ENCODE data around the gene NDUFS7.

NDUFS7 gene

DNA sequence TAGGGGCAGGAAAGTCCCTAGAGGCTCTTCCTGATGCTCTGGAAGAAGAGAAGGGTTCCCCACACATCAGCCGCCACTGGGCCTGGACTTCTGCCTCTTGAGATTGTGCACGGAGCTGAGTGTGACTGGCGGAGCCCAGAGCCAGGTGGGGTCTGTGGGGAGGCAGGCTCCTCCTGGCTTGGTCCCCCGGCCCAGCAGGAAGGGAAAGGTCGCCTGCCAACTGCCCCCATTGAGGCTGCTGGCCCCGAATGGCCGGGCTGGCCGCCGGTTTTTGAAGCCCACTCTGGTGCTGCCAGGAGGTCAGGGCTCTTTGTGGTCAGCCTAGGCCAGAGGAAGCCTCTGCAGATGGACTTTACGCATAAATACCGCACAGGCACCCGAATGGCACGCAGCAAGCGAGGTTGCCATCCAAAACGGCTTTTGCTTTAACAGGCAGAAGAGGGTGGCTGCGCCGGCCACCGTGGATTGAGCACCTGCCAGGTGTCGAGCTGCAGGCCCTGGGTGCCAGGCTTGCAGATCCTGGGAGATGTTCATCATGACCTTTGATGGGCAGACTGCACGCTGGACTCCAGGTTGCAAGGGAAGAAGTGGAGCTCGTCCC is 28.7 kb downstream of the NDUFS7 start:
- H3K4me2 ChIP-seq (ENCODE audit: low read length): no peak overlapping the region
- no peak overlapping the region for H3K14ac ChIP-seq (ENCODE audit: low read length)
- H2BK5ac ChIP-seq (ENCODE audit: low read depth, low read length, poor library complexity): no peak overlapping the region
- no peak overlapping the region for H4K12ac ChIP-seq (ENCODE audit: low read depth, low read length)
- H3K4me1 ChIP-seq (ENCODE audit: control insufficient read depth in 1 of 2, insufficient read depth in 2 of 2, low read length in 2 of 2): peaks cover 40 to 42% of the 10 kb centered on the region in 2 experiments
- H2AFZ ChIP-seq (ENCODE audit: insufficient read depth, low read length, poor library complexity): no peak overlapping the region
- H3K4me3 ChIP-seq (ENCODE audit: low read depth, low read length): peak overlapping the region; percentile 45
- no peak overlapping the region for H3K27ac ChIP-seq (ENCODE audit: low read depth, low read length)
- peak overlapping the region; percentile 96 for H3K4ac ChIP-seq (ENCODE audit: low read depth, low read length)
- no peak overlapping the region for H2BK120ac ChIP-seq (ENCODE audit: insufficient read depth, low read length, poor library complexity)
- H2BK12ac ChIP-seq (ENCODE audit: low read length): no peak overlapping the region
- peaks cover 4% of the 10 kb centered on the region for H3K9me3 ChIP-seq (ENCODE audit: insufficient read depth, low read depth, low read length)
- DNase-seq: no peak
- peaks cover 75% of the 10 kb centered on the region for H3K79me2 ChIP-seq (ENCODE audit: control insufficient read depth, insufficient read depth, low read length, poor library complexity)
- peaks cover 15% of the 10 kb centered on the region for H3K79me1 ChIP-seq (ENCODE audit: low read length)
- H4K8ac ChIP-seq (ENCODE audit: low read depth, low read length): no peak overlapping the region
- no peak overlapping the region for H2AK5ac ChIP-seq (ENCODE audit: low read length)
- H3K36me3 ChIP-seq (ENCODE audit: control insufficient read depth in 1 of 2, insufficient read depth in 2 of 2, low read length in 2 of 2): peaks cover 52 to 54% of the 10 kb centered on the region in 2 experiments
- H4K91ac ChIP-seq (ENCODE audit: low read depth, low read length): no peak overlapping the region
- H3K27me3 ChIP-seq (ENCODE audit: insufficient read depth, low read length): no peaks in the 10 kb centered on the region
- no peak overlapping the region for H3K9ac ChIP-seq (ENCODE audit: low read length)
- no peak overlapping the region for H3K18ac ChIP-seq (ENCODE audit: low read length)
- WGBS (ENCODE audit: extremely low coverage, insufficient coverage, insufficient read length): no CpG with 5 or more reads among the region's 21 CpGs
- H3K23ac ChIP-seq (ENCODE audit: low read length): no peak overlapping the region

DNA sequence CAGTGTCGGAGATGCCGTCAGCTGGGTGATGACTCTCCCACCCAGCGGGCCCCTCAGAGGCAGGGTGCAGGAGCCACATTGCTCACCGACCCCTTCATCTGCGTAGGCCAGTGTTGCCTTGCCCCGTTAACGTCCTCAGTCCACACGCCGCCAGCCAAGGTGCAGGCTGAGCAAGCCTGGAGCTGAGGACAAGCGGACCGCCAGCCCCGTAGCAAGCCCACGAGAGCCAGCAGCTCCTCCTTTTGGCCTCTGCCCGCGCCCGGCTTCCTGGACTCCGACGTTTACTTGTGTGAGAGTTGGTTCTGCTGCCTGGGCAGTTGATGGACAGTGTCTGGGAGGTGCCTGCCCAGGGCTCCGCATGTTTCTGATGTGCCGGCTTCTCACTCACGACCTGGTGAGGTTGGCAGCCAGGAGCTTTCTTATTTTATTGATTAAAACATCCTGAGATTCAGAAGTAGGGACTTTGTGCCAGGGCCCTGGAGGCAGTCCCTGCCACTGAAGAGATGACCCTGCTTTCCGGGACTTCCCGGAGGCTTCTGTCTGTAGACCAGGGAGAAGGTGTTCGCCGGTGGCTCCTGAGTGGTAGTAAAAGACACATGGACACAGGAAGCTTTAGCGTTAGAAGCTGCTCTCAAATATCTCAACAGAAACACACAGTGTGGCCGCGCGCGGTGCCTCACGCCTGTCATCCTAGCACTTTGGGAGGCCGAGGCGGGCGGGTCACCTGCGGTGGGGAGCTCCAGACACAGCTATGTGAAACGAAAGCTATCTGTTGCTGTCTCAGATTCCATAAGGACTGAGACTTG is 29.5 kb downstream of the NDUFS7 start:
- no peak overlapping the region for H4K12ac ChIP-seq (ENCODE audit: low read depth, low read length)
- H3K14ac ChIP-seq (ENCODE audit: low read length): no peak overlapping the region
- no peak overlapping the region for H2AK5ac ChIP-seq (ENCODE audit: low read length)
- H3K79me2 ChIP-seq (ENCODE audit: control insufficient read depth, insufficient read depth, low read length, poor library complexity): peaks cover 70% of the 10 kb centered on the region
- no peak overlapping the region for H3K27ac ChIP-seq (ENCODE audit: low read depth, low read length)
- DNase-seq: no peak
- no peak overlapping the region for H3K9ac ChIP-seq (ENCODE audit: low read length)
- H3K4me3 ChIP-seq (ENCODE audit: low read depth, low read length): no peak overlapping the region
- H3K27me3 ChIP-seq (ENCODE audit: insufficient read depth, low read length): no peaks in the 10 kb centered on the region
- H3K4ac ChIP-seq (ENCODE audit: low read depth, low read length): peak overlapping the region; percentile 96
- H2BK12ac ChIP-seq (ENCODE audit: low read length): no peak overlapping the region
- H4K91ac ChIP-seq (ENCODE audit: low read depth, low read length): no peak overlapping the region
- H3K4me2 ChIP-seq (ENCODE audit: low read length): no peak overlapping the region
- H2BK120ac ChIP-seq (ENCODE audit: insufficient read depth, low read length, poor library complexity): no peak overlapping the region
- no peak overlapping the region for H3K18ac ChIP-seq (ENCODE audit: low read length)
- peaks cover 59 to 61% of the 10 kb centered on the region in 2 experiments for H3K36me3 ChIP-seq (ENCODE audit: control insufficient read depth in 1 of 2, insufficient read depth in 2 of 2, low read length in 2 of 2)
- H3K4me1 ChIP-seq (ENCODE audit: control insufficient read depth in 1 of 2, insufficient read depth in 2 of 2, low read length in 2 of 2): peaks cover 40 to 42% of the 10 kb centered on the region in 2 experiments
- no peak overlapping the region for H2BK5ac ChIP-seq (ENCODE audit: low read depth, low read length, poor library complexity)
- H3K23ac ChIP-seq (ENCODE audit: low read length): no peak overlapping the region
- H4K8ac ChIP-seq (ENCODE audit: low read depth, low read length): no peak overlapping the region
- peaks cover 4% of the 10 kb centered on the region for H3K9me3 ChIP-seq (ENCODE audit: insufficient read depth, low read depth, low read length)
- WGBS (ENCODE audit: extremely low coverage, insufficient coverage, insufficient read length): no CpG with 5 or more reads among the region's 36 CpGs
- no peak overlapping the region for H2AFZ ChIP-seq (ENCODE audit: insufficient read depth, low read length, poor library complexity)
- peaks cover 8% of the 10 kb centered on the region for H3K79me1 ChIP-seq (ENCODE audit: low read length)

DNA sequence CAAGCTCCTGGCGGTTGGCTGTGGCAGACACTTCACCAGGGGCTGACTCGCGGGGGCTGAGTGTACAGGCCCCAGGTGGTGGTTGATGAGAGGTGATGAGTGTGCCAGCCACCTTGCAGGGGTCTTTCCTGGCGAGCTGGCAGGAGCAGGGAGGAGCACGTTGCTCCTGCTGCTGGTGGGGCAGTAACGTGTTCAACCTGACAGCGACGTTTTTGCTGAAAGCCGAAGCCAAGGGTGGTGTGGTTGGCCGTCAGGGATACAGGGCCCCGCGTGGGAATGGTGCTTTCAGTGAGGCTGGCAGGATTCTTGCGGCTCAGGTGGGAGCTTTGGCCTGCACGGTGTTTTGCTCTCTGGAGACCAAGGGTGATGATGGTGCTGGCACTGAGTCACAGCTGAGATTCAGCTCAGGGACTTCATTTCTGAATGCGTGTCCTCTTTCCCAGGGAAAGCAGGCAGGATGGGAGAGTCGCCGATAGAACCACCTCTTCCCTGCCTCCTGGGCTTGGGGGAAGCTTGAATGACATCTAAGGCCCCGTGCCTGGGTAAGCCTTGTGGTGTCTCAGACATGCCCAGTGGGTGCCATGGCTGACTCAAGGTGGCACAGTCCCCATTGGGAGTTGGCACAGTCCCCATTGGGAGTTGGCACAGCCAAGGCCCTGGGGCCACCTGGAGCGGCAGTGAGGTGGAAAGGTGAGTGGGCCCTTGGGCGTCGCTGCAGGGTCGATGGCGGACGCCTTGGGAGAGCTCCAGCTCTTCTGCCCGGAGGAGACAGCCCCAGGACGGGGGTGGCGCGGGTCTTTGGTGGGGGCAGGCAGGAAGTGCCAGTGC is 32.5 kb downstream of the NDUFS7 start:
- Histone ChIP-seq H4K8ac (ENCODE audit: low read depth, low read length) (no peak overlapping the region), H3K4ac (ENCODE audit: low read depth, low read length) (peak overlapping the region; percentile 94), H2BK12ac (ENCODE audit: low read length) (no peak overlapping the region), H4K91ac (ENCODE audit: low read depth, low read length) (no peak overlapping the region), H3K27me3 (ENCODE audit: insufficient read depth, low read length) (no peaks in the 10 kb centered on the region), H3K27ac (ENCODE audit: low read depth, low read length) (peak overlapping the region; percentile 47), H3K9ac (ENCODE audit: low read length) (no peak overlapping the region), H3K9me3 (ENCODE audit: insufficient read depth, low read depth, low read length) (peaks cover 2% of the 10 kb centered on the region), H2BK120ac (ENCODE audit: insufficient read depth, low read length, poor library complexity) (no peak overlapping the region), H3K4me2 (ENCODE audit: low read length) (peak overlapping the region; percentile 51), H2AFZ (ENCODE audit: insufficient read depth, low read length, poor library complexity) (no peak overlapping the region), H3K79me2 (ENCODE audit: control insufficient read depth, insufficient read depth, low read length, poor library complexity) (peaks cover 40% of the 10 kb centered on the region), H3K79me1 (ENCODE audit: low read length) (no peaks in the 10 kb centered on the region), H2AK5ac (ENCODE audit: low read length) (no peak overlapping the region), H4K12ac (ENCODE audit: low read depth, low read length) (no peak overlapping the region), H3K14ac (ENCODE audit: low read length) (no peak overlapping the region), H3K36me3 (ENCODE audit: control insufficient read depth in 1 of 2, insufficient read depth in 2 of 2, low read length in 2 of 2) (peaks cover 71% of the 10 kb centered on the region in 2 experiments), H3K4me1 (ENCODE audit: control insufficient read depth in 1 of 2, insufficient read depth in 2 of 2, low read length in 2 of 2) (peaks cover 18 to 24% of the 10 kb centered on the region in 2 experiments), H3K23ac (ENCODE audit: low read length) (no peak overlapping the region), H2BK5ac (ENCODE audit: low read depth, low read length, poor library complexity) (peak overlapping the region; percentile 5), H3K18ac (ENCODE audit: low read length) (peak overlapping the region; percentile 16), H3K4me3 (ENCODE audit: low read depth, low read length) (no peak overlapping the region)
- WGBS (ENCODE audit: extremely low coverage, insufficient coverage, insufficient read length): no CpG with 5 or more reads among the region's 28 CpGs
- DNase-seq: peak; percentile 64 to 67

DNA sequence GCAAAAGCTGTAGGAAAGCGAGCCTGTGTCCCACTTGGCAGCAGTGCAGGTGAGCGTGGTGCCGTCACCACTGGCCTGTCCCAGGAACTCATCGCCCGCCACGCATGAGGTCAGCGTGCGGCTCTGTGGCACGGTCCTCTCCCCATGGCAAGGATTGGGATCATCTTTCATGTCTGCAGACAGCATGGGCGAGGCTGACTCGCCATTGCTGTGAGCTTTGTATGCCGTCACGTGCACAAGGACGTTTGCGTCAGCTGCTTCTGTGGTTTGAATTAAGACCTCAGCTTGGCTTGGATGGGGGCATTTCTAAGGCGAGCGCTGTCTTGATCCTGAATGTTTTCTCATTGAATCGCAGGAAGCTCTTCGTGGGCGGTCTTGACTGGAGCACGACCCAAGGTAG is 33.4 kb downstream of the NDUFS7 start:
- H3K9me3 ChIP-seq (ENCODE audit: insufficient read depth, low read depth, low read length): peaks cover 2% of the 10 kb centered on the region
- H2BK5ac ChIP-seq (ENCODE audit: low read depth, low read length, poor library complexity): no peak overlapping the region
- no peak overlapping the region for H3K14ac ChIP-seq (ENCODE audit: low read length)
- no peak overlapping the region for H4K8ac ChIP-seq (ENCODE audit: low read depth, low read length)
- H3K79me2 ChIP-seq (ENCODE audit: control insufficient read depth, insufficient read depth, low read length, poor library complexity): peaks cover 31% of the 10 kb centered on the region
- peak overlapping the region; percentile 94 for H3K4ac ChIP-seq (ENCODE audit: low read depth, low read length)
- no CpG with 5 or more reads among the region's 21 CpGs for WGBS (ENCODE audit: extremely low coverage, insufficient coverage, insufficient read length)
- H3K36me3 ChIP-seq (ENCODE audit: control insufficient read depth in 1 of 2, insufficient read depth in 2 of 2, low read length in 2 of 2): peaks cover 72 to 74% of the 10 kb centered on the region in 2 experiments
- H3K18ac ChIP-seq (ENCODE audit: low read length): no peak overlapping the region
- no peak overlapping the region for H3K4me3 ChIP-seq (ENCODE audit: low read depth, low read length)
- H2BK120ac ChIP-seq (ENCODE audit: insufficient read depth, low read length, poor library complexity): no peak overlapping the region
- H4K91ac ChIP-seq (ENCODE audit: low read depth, low read length): no peak overlapping the region
- H2AFZ ChIP-seq (ENCODE audit: insufficient read depth, low read length, poor library complexity): no peak overlapping the region
- H3K4me2 ChIP-seq (ENCODE audit: low read length): no peak overlapping the region
- H2BK12ac ChIP-seq (ENCODE audit: low read length): no peak overlapping the region
- no peaks in the 10 kb centered on the region for H3K79me1 ChIP-seq (ENCODE audit: low read length)
- H2AK5ac ChIP-seq (ENCODE audit: low read length): no peak overlapping the region
- H3K27ac ChIP-seq (ENCODE audit: low read depth, low read length): no peak overlapping the region
- peaks cover 15 to 18% of the 10 kb centered on the region in 2 experiments for H3K4me1 ChIP-seq (ENCODE audit: control insufficient read depth in 1 of 2, insufficient read depth in 2 of 2, low read length in 2 of 2)
- H3K27me3 ChIP-seq (ENCODE audit: insufficient read depth, low read length): no peaks in the 10 kb centered on the region
- H3K23ac ChIP-seq (ENCODE audit: low read length): no peak overlapping the region
- DNase-seq: no peak
- no peak overlapping the region for H4K12ac ChIP-seq (ENCODE audit: low read depth, low read length)
- H3K9ac ChIP-seq (ENCODE audit: low read length): no peak overlapping the region
